NCI-H1694 treated with DMSO at 0.1 percent for 48 hours (cell line): ENCODE results near the gene TCTN2.

Source experiments
- DNase-seq: peaks from one replicate; lab custom pipeline; 2025; lab: John Stamatoyannopoulos, UW

Gene TCTN2

GRCh38 chr12:123686636-123687190 is 15.8 kb downstream of the TCTN2 start:
- no peak for DNase-seq

DNA sequence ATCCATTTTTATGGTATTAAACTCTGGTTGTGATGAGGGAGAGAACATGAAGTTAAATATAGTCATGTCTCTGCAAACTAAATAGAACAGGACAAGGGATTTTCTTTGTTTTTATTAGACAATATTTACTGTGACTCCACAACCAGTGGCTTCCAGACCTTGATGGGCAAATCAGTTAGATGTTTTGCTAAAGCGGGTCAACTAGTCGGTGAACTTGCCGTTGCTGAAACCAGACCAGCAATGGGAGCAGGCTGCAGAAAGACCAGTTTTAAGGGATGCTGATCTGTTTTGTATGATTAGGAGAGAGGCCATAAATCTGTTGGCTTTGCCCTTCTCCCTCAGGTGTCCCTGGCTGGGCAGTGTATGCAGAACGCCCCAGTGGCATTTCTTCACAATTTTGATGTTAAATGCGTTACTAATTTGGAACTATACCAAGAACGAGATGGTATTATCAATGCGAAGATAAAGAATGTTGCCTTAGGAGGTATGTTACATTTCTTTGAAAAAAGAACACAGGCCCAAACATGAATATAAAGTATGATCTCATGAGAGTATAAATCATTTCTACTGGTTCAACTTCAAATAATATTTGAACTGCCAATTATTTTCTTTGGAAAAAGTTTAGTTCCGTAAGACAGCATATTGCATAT is 19.4 kb downstream of the TCTN2 start:
- DNase-seq = no peak

- DNase-seq = no peak
Observed at GRCh38 chr12:123696207-123696606, 25.3 kb downstream of the TCTN2 start.

DNA sequence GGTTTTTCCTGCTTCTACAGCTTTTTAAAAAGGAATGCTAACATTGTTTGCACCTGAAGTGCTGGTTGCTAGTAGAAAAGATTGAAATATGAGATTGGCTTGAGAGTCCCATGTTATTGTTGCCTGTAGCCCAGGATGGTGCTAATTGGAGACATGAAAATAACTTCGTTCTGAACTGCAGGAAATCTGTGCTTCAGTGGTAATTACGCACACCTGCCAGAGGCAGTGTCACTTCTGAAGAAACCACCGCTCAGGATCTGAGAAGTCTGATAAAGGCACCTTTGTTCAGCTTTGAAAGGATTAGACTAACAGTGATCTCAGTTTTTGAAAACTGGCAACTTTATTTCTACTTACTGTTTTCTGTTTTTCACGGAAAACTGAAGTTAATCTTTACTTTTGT is 25.7 kb downstream of the TCTN2 start:
- DNase-seq = no peak

- no peak for DNase-seq
Observed at GRCh38 chr12:123705935-123706334, 35.0 kb downstream of the TCTN2 start.

- DNase-seq = no peak
Observed at GRCh38 chr12:123707466-123707865, 36.6 kb downstream of the TCTN2 start.

DNA sequence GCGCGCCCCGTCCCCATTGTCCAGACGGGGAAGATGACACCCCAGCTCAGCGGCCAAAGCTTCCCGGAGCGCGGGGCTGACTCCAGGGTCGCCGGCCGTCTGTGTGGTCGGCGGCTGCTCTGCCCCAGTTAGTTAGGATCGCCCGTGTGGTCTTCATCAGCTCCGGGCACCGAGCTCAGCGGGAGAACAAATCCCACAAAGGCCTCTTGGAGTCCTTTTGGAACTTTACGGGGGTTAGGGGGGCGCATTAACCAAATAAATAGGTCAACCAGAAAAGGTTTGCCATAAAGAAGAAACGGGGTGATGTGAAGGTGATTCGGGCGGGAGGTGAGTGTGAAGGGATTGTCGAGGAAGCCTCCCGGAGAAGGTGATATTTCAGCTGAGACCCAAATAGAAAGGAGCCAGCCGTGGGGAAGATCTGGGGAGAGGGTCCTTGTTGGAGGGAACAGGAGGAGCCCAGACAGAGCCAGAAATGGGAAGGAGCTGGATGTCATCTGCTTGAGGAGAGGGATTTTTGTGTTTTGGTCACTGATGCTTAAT is 41.9 kb downstream of the TCTN2 start:
- no peak for DNase-seq

DNA sequence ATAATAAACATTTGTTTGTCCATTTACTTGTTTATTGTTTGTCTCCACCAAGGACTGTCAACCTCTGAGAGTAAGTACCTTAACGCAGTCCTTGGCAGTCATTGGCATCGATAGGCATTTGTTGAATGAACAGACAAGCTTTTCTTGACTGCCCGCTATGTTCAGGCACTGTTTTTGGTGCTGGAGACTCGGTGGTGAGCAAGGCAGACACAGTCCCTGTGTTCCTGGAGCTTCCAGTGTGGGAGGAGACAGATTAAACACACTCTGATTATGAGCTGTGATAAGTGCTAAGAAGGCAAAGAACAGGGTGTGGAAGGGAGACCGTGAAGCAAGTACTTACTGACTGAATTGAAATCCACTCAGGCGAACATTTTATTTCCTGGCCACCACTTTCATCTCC is 42.5 kb downstream of the TCTN2 start:
- no peak for DNase-seq

DNA sequence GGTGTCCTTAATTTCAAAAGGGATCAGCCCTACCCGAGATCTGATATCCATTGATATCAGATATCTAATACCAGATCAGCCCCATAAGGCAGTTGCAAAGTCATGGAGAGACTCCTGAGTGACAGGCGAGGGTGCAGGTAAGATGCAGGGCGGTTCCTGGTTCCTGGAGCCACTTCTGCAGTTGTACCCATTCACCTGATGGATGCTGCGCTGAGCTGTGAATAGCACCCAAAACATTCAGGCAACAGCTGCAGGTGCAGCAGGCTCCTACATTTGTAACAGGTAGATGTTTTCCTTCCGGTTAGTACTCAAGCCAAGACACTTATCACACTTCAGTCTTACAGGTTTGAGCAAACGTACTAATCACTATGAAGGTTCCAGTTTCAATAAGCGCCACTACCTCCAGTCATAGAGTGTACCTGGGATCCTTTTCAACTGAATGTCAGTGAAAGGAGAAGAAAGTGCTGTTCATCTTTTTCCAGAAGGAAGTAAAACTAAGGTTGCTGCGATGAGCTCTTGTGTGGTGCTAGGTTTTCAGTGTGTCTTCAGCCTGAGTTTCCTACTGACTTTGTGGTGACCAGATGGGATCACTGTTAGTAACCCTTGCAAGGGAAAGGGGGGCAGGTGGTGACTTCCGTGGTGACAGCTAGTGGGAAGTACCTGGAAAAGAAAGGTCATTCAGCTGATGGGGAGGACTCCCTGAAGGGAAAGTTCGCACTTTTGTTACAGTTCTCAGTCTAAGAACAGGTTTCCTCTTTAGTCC is 43.1 kb downstream of the TCTN2 start:
- DNase-seq = no peak

DNA sequence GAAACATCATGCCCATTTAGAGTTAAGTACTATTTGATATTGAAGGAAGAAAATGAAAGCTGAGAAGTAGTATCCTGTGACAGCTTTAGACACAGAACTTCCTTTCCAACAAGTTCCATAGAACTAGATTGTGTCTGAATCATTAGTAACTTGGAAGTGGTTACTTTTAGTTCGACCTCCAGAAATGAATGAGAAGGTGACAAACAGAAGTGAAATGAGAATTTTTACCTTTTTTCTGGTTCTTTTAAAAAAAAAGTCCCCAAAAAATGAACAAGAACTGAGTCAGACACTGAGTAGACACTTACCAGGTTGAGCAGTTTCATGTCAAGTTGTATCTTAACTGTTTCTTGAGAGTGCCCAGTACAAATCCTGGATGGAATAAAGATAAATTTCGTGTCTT is 44.3 kb downstream of the TCTN2 start:
- no peak for DNase-seq

- DNase-seq = no peak
Observed at GRCh38 chr12:123717350-123717749, 46.4 kb downstream of the TCTN2 start.

GRCh38 chr12:123720141-123720814 is 49.4 kb downstream of the TCTN2 start:
- no peak for DNase-seq

DNA sequence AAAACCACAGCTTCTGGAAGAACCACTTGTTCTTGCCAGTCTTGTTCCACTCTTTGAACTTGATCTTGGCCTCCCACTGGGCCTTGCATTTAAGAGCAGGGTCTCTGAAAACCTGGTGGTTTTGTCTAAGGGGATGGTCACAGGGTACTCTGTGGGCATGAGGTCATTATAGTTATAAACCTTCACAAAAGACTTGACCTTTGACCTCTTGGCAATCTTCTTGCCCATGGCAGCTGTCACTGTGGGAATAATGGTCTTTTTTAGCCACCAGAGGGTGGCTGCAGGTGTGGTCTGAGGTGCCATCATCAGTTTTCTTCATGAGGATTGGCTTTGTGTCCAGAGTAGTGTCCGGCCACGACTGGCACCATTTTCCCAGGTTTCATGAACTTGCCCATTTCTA is 50.3 kb downstream of the TCTN2 start:
- no peak for DNase-seq

GRCh38 chr12:123723011-123723410 is 52.1 kb downstream of the TCTN2 start:
- DNase-seq = no peak

GRCh38 chr12:123723765-123724164 is 52.9 kb downstream of the TCTN2 start:
- no peak for DNase-seq

- no peak for DNase-seq
Observed at GRCh38 chr12:123726244-123726643, 55.3 kb downstream of the TCTN2 start.

GRCh38 chr12:123726962-123727361 is 56.0 kb downstream of the TCTN2 start:
- no peak for DNase-seq

- DNase-seq = no peak
Observed at GRCh38 chr12:123727878-123728277, 57.0 kb downstream of the TCTN2 start.

- DNase-seq = no peak
Observed at GRCh38 chr12:123731596-123731995, 60.7 kb downstream of the TCTN2 start.

DNA sequence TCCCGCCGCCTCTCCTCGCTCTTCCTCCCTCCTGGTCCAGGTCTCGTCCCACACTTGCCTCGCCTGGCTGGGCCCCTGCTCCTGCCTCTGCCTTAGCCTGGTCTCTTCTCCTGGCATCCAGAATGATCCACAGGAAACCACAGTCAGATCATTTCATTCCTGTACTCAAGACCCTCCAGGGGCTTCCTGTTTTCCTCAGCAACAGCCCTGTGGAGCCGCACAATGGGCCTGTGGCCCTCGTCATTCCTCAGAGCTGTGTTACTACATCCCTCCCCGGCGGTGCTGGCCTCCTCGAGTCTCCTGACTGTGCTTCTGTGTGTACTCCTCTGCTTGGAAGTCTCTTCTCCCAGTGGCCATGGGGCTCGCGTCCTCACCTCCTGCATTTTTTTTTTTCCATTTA is 61.3 kb downstream of the TCTN2 start:
- no peak for DNase-seq

GRCh38 chr12:123733229-123733628 is 62.3 kb downstream of the TCTN2 start:
- no peak for DNase-seq

GRCh38 chr12:123734268-123734667 is 63.4 kb downstream of the TCTN2 start:
- no peak for DNase-seq
